NCI-H1092 treated with DMSO at 0.1 percent for 48 hours (cell line): ENCODE measurements around the gene NEU4.
"Not testable (repeated sequence)": the region's sequence is repeated elsewhere in the genome, so short reads cannot be mapped to it uniquely, and the experiment has no call there.

Source experiments
- DNase-seq: peaks from one replicate; lab custom pipeline; 2025; lab: John Stamatoyannopoulos, UW

NEU4 gene

DNA sequence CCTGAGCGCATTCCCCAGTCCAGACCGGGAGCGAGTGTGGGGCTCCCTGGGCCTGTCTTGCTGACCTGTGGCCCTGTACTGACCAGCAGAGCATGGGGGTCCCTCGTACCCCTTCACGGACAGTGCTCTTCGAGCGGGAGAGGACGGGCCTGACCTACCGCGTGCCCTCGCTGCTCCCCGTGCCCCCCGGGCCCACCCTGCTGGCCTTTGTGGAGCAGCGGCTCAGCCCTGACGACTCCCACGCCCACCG, 5.3 kb downstream of the NEU4 start:
- DNase-seq, result no peak

DNA sequence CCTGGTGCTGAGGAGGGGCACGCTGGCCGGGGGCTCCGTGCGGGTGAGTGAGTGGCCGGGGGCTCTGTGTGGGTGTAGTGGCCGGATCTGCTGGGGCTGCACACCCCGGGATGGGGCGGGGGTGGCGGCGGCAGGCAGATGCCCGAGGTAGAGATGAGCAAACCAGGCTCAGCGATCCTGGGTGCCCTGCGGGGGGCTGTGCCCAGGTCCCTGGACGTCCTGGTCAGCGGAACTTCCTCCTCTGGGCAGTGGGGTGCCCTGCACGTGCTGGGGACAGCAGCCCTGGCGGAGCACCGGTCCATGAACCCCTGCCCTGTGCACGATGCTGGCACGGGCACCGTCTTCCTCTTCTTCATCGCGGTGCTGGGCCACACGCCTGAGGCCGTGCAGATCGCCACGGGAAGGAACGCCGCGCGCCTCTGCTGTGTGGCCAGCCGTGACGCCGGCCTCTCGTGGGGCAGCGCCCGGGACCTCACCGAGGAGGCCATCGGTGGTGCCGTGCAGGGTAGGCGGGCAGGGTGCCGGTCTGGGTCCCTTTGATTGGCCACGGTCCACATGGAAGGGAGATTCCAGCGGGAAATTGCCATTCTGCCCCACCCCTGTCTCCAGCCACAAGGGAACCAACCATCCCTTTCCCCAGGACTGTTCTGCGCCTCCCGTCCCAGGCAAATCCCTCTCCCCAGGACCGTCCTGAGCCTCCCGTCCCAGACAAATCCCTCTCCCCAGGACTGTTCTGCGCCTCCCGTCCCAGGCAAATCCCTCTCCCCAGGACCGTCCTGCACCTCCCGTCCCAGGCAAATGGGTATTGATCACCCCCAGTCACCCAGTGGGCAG, 5.9 kb downstream of the NEU4 start:
- DNase-seq, result no peak

DNA sequence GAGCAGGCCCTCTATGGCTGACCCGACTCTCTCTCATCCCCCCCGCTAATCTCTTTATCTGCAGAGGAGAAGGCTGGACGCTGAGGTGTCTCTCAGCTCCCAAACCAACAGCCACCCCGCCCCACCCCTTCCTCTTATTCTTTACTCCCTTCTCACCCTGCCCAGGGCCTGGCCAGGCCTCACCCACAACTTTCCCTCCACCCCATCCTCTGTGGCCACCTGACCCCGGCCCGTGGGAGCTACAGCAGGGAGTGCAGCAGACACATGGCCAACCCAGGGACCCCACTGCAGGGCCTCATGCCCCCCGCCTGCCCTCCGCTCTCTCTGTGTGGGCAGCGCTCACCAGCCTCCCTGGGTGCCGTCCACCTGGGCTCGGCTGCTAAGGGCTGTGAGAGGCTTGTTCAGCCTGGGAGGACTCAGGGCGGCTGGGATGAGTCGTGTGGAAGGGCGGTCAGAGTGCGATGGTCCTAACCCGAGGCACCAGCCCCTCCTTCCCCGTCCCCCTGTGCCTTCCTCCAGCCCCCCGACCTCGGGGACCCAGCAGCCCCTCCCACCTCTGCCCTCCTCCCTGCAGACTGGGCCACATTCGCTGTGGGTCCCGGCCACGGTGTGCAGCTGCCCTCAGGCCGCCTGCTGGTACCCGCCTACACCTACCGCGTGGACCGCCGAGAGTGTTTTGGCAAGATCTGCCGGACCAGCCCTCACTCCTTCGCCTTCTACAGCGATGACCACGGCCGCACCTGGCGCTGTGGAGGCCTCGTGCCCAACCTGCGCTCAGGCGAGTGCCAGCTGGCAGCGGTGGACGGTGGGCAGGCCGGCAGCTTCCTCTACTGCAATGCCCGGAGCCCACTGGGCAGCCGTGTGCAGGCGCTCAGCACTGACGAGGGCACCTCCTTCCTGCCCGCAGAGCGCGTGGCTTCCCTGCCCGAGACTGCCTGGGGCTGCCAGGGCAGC, 6.8 kb downstream of the NEU4 start:
- DNase-seq, result no peak

DNA sequence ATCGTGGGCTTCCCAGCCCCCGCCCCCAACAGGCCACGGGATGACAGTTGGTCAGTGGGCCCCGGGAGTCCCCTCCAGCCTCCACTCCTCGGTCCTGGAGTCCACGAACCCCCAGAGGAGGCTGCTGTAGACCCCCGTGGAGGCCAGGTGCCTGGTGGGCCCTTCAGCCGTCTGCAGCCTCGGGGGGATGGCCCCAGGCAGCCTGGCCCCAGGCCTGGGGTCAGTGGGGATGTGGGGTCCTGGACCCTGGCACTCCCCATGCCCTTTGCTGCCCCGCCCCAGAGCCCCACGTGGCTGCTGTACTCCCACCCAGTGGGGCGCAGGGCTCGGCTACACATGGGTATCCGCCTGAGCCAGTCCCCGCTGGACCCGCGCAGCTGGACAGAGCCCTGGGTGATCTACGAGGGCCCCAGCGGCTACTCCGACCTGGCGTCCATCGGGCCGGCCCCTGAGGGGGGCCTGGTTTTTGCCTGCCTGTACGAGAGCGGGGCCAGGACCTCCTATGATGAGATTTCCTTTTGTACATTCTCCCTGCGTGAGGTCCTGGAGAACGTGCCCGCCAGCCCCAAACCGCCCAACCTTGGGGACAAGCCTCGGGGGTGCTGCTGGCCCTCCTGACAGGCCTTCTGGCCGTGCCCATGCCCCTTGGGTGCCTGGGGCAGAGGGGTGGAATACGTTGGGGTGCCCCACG, 7.6 kb downstream of the NEU4 start:
- no peak for DNase-seq

DNA sequence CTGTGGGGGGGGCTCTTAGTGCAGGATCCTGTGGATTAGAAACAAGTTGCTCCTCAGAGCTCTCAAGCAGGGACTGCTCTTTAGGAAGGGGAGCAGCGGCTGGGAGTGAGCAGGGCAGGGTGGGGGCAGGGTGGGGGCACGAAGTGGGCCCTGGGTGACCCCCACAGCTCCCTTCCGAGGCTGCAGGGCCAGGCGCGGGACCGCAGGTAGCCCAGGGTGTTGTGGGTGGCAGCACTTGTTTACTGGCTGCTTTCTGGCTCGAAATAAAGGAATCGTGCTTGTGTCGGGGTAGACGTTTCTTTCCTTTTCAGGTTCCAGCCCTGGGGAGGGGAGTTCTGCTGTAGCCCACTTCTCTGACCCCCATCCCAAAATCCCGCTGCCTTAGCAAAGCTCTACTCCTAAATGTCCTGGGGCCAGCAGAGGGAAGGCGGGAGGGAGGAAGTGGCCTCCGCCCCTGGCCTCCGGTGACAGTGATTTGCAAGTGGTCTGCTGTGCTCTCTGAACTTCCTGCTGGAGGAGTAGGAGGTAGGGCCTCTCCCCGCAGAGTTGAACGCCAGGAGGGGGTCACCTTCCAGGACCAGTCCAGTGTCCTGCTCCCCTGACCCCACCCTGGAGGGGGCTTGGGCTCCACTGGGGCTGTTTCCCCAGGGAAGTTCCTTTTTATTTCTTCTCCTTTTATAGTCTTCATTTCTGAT, 8.3 kb downstream of the NEU4 start:
- DNase-seq, result no peak

DNA sequence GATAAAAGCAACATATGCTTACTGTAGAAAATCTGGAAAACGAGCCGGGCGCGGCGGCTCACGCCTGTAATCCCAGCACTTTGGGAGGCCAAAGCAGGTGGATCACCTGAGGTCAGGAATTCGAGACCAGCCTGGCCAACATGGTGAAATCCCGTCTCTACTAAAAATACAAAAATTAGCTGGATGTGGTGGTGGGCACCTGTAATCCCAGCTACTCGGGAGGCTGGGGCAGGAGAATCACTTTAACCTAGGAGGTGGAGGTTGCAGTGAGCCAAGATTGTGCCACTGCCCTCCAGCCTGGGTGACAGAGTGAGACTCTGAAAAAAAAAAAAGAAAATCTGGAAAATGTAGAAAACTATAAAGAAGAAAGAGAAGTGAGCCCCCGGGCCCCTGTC, 8.8 kb downstream of the NEU4 start:
- DNase-seq, result not testable (repeated sequence)

DNA sequence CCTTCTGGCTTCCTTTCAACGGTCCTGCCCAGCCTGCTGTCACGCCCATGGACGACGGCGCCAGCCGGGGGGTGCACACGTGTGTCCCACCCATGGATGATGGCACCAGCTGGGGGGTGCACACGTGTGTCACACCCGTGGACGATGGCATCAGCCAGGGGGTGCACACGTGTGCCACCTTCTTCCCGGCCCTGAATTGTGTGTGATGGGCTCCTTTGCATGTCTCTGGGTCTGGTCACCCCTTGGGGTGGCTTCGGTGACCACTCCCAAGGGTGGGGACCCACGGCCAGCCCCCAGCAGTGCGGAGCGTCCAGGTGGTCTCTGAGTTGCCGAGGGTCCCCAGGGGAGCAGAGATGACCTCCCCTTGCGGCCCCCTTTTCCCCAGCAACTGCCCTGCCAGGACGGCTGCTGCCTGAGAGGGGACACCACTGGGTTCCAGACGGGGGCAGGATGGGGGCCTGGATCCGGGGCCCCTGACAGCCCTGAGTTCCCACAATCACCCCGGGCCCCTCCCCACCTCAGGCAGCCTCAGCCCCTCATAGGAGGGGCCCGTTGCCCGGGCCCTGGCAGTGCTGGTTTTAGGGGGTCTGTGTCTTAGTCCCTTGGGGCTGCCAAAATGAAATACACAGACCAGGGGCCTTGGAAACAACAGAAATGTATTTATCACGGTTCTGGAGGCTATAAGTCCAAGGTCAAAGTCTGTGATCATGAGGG, 9.4 kb downstream of the NEU4 start:
- no peak for DNase-seq

DNA sequence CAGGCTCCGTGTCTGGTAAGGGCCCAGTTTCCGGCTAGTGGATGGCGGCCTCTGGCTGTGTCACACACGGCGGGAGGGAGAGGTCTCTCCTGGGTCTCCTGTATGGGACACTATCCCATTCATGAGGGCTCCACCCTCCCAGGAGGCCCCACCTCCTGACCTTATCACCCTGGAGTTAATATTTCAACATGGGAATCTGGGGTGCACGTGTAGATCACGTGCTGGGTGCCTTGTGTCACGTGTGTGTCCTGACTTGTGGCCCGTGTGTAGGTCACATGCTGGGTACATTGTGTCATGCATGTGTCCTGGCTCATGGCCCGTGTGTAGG, 9.9 kb downstream of the NEU4 start:
- DNase-seq, result no peak

DNA sequence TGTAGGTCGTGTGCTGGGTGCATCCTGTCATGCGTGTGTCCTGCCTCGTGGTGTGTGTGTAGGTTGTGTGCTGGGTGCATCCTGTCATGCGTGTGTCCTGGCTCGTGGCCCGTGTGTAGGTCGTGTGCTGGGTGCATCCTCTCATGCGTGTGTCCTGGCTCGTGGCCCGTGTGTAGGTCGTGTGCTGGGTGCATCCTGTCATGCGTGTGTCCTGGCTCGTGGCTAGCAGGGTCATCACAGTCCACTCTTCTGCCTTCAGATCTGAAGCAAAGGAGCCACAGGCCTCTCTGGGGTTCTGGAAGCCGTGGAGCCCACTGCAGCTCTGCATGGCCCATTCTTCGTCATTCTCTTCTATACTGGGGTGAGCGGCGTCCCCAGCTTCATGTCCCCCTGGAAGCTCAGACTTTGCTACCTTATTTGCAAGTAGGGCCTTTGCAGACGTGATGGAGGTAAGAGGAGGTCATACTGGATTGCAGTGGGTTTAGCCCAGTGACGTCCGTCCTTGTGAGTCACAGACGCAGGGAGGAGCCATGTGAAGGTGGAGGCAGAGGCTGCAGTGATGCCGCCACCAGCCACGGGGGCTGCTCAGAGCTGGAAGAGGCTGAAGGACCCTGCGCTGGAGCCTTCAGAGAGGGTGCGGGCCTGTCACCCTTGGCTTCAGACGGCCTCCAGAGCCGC, 11.1 kb downstream of the NEU4 start:
- DNase-seq, result not testable (repeated sequence)

DNA sequence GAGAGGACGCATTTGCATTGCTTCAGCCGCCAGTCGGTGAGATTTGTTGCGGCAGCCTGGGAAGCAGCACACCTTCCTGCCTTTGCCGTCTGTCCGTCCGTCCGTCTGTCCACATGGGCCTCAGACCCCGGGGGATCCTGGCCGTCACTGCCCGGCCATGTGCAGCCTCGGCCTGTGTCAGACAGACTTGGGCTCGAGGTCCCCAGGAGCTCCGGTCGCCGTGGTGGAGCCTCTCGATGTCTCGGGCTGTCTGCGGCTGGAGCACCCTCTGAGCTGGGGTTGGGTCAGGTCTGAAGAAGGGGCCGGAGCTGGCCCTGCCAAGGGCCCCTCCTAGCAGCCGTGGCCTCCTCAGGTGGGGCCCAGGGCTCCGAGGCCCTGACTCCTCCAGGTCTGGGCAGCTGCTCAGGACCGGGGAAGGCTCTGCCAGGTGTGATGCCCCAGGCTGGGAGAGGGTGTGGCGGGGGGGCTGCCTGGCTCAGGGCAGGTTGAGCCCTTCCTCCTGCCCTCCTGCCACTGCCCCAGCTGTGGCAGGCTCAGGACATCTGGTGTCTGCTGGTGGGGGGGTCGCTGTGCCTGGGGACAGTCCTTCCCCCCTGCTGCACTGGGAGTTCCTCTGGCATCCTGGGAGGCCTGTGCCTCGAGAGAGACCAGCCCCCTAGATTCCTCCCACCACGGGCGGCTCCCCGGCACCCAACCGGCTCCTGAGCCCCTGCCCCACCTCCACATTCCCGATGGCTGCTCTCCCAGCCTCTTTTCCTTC, 11.8 kb downstream of the NEU4 start:
- DNase-seq, result no peak

DNA sequence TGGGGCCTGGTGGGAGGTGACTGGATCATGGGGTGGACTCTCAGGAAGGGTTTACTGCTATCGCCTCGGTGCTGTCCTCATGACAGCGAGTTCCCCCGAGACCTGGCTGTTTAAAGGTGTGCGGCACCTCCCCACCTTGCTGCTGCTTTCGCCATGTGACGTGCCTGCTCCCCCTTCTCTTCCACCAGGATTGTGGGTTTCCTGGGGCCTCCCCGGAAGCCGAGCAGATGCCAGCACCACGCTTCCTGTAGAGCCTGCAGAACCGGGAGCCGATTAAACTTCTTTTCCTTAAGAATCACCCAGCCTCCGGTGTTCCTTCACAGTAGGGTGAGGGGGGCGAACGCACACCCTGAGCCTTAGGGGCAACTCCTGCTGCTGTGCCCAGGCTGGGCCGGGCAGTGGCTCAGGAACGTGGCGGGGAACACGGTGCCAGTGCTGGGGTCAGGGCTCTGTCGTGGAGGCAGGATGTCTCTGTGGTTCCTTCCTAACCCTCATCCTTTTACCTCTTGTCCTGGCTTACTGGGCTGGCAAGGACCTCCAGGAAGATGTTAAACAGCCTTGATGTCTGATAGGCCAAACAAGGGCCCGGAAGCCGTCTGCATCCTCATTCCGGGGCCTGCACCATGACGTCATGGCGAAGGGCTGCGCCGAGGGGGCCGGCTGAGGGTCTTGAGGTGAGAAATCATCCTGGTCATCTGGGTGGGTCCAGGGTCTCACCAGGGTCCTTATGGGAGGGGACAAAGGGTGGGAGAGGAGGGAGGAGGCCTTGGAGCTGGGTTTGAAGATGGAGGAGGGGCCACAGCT, 12.7 kb downstream of the NEU4 start:
- DNase-seq, result no peak

DNA sequence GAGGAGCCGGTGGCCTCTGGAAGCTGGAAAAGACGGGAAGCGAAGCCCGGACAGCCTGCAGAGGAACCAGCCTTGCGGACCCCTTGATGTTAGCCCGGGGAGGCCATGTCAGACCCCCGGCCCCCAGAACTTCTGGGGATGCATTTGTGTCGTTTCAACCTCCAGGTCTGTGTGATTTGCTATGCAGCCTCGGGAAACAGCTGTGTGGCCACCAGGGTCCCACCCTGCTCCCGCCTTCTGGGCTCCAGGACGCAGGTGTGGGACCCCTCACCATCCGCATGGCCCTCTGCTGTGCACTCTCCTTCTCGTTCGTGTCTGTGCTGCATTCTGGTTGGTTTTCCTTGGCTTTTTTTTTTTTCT, 13.3 kb downstream of the NEU4 start:
- no peak for DNase-seq

DNA sequence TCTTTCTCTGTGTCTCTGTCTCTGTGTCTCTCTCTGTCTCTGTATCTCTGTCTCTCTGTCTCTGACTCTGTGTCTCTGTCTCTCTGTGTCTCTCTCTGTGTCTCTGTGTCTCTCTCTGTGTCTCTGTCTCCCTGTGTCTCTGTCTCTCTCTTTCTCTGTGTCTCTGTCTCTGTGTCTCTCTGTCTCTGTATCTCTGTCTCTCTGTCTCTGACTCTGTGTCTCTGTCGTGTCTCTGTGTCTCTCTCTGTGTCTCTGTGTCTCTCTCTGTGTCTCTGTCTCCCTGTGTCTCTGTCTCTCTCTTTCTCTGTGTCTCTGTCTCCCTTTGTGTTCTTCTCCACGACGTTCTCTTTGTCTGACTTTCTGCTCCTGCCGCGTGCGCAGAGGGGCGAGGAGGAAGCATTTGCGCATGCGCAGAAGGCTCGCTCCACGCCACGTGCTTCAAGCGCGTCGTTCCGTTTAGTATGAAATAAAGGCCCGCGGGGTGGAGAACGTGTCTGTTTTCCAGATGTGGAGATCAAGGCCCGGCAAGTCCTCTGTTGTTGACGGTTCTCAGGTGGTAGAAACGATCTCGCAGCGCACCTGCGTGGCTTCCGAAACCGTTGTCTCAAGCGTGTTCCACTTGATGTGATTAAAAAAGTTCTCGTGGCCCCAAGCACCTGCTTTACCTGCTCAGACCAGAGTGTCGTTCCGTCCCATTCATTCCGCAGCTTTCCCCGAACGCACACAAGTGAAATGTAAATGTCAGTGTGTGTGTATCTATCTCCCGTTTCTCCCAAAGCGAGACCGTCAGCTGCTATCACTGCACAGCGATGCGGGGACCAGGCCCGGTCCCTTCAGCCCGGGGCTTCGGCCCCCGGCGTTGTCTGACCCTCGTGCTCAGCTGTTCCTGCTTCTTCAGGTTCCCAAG, 14.8 kb downstream of the NEU4 start:
- not testable (repeated sequence) for DNase-seq

DNA sequence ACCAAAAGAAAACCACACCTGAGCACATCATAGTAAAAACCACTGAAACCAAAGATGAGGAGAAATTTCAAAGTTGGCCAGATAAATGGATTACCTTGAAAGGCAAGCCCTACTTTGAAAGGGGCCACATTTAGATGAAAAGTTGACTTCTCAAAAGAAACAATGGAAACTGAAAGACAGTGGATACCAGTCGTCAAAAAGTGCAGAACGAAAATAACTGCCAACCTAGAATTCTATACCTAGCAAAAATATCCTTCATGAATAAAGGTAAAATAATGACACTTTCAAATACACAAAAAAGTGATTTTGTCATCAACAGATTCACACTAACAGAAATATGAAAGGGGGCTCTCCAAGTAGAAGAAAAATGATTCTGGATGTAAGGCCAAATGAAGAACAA, 18.4 kb downstream of the NEU4 start:
- no peak for DNase-seq

DNA sequence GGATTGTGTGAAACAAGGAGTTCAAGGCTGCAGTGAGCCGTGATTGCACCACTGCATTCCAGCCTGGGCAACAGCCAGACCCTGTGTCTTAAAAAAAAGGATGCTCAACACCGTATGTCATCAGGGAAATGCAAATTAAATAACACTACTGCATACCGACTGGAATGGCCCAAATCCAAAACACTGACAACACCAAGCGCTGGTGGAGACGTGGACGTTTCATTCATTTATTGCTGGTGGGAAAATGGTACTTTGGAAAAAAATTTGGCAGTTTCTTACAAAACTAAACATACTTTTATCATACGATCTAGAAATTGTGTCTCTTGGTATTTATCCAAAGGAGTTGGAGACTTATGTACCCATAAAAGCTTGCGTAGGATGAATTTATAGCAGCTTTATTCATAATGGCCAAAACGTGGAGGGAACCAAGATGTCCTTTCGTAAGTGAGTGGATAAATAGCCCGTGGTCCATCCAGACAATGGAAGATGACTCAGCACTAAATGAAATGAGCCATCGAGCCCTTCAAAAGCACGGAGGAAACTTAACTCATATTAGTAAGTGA, 24.2 kb downstream of the NEU4 start:
- no peak for DNase-seq

DNA sequence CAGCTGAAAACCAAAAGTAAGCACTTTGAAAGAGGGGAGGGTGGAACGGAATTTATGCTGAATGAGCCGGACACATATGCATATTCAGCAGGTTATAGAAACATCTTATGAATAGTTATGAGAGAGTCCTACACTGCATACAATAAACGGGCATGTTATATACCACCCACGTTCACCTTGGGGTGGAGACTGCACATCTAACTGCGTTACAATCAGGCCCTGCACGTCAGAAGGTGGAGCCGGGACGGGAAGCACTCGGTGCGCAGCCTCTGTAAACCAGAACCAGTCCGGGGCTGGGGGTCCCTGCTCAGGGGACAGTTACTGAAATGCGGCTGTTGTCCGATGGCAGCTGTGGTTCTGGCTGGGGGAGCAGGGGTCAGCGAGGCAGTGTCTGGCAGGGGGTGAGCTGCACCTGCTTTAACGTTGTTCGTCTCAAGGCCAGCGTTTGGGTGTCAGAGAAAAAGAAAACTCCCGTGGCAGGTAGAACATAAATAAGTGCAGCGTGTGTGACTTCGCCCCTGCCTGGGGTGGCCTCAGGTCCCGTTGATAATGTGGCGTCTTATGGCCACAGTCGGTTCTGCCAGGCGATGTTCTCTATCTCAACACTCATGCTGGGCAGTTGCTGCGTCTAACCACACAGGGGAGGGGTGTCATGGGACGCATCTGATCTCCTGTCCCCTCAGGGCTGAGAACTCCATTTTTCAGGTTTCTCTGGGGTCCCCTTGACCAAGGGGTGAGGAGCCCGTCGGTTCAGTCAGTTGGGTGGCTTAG, 24.9 kb downstream of the NEU4 start:
- DNase-seq, result not testable (repeated sequence)

DNA sequence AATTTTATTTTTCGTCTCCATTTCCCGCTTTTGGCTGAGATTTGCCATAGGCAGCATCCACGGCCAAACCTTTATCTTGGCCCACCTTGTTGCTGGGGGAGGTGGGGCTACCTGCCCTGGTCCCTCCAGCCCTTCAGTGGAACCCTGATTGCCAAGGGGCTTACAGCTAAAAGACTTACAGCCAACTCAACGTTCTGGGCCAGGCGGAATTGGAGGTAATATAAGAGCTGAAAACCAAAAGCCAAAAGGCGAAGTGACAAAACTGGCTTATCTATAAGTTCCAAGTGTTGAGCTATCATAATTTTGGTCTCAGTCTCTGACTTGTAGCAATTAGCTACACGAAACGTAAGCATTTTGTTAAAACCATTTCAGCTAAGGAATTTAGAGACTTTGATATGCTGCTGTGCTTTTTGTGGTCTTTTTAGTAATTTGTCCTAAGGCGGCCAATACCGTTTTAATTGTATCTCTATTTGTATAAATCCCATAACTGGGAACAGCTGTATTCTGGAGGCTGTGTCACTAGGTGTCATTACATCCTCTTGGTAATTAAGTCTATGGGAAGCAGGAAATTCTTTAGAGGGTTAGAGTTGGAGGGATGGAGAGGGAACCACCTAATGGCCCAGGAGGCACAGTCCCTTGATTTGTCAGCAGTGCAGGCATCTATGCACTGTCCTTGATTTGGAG, 25.7 kb downstream of the NEU4 start:
- no peak for DNase-seq
